PC-3 (cell line): ENCODE results near the gene BACH1. TPM values are rescaled to one million over a fixed set of nuclear protein-coding genes. Genes with fewer than 3 reads are reported as not detected.
A peak's percentile ranks its signal among the peaks of the same experiment; 100 is the strongest.

Source experiments
- ATAC-seq: fragments of 200-7000 bp; cut with Tn5 transposase; 2 replicates; pipeline ENCODE4 v1.9.1; 2020; ENCODE audit warnings: mild to moderate bottlenecking, moderate library complexity
- BruUV-seq: library from RNA; stranded (reverse); fragments of 400-500 nt; replicated peaks from 2 replicates; lab custom pipeline; 2021; lab: Mats Ljungman, UMichigan
- CTCF ChIA-PET: fragments of 300-600 bp; sonication (Branson Sonifier 250); formaldehyde crosslinking; loops from one replicate; lab custom pipeline; 2022; ENCODE audit warnings: antibody characterized with exemption; lab: Charles Lee
- POLR2A ChIA-PET: fragments of 300-600 bp; sonication (Branson Sonifier 250); formaldehyde crosslinking; loops from one replicate; lab custom pipeline; 2022; ENCODE audit warnings: antibody characterized with exemption; ENCODE audit not compliant: unreplicated experiment; lab: Charles Lee
- DNase-seq: peaks from one replicate; pipeline ENCODE4 v3.0.0-alpha.2; 2015
- H2AFZ ChIP-seq: fragments of 300-600 bp; sonication (generic); 2 replicates; pipeline ENCODE4 v1.6.0; 2016; ENCODE audit warnings: antibody characterized with exemption, low read length
- H3F3A ChIP-seq: fragments of 300-600 bp; sonication (generic); one replicate; pipeline ENCODE4 v1.6.0; 2017; ENCODE audit warnings: antibody characterized with exemption, low read length, control low read depth, mild to moderate bottlenecking; ENCODE audit not compliant: unreplicated experiment
- H3K27ac ChIP-seq: fragments of 300-600 bp; sonication (generic); 2 replicates; pipeline ENCODE4 v1.5.1; 2016; ENCODE audit warnings: mild to moderate bottlenecking, low read length
- H3K27me3 ChIP-seq: fragments of 300-600 bp; sonication (generic); 2 replicates; pipeline ENCODE4 v1.6.1; 2016; ENCODE audit warnings: low read length, mixed read lengths
- H3K36me3 ChIP-seq: fragments of 300-600 bp; sonication (generic); 2 replicates; pipeline ENCODE4 v1.6.1; 2016; ENCODE audit warnings: low read depth, mixed run types, low read length, mixed read lengths
- H3K4me1 ChIP-seq: fragments of 300-600 bp; sonication (generic); 2 replicates; pipeline ENCODE4 v1.5.1; 2016; ENCODE audit warnings: low read length; ENCODE audit not compliant: insufficient read depth
- H3K4me2 ChIP-seq: fragments of 300-600 bp; sonication (generic); 2 replicates; pipeline ENCODE4 v1.6.0; 2016; ENCODE audit warnings: low read length
- H3K4me3 ChIP-seq: fragments of 300-600 bp; sonication (generic); 2 replicates; pipeline ENCODE4 v1.5.1; 2016; ENCODE audit warnings: mild to moderate bottlenecking, low read length, mixed read lengths
- H3K79me2 ChIP-seq: fragments of 300-600 bp; sonication (generic); 2 replicates; pipeline ENCODE4 v1.6.1; 2017; ENCODE audit warnings: low read length, mixed read lengths
- H3K9ac ChIP-seq: fragments of 300-600 bp; sonication (generic); 2 replicates; pipeline ENCODE4 v1.6.0; 2016; ENCODE audit warnings: mild to moderate bottlenecking, low read length
- H3K9me2 ChIP-seq: fragments of 300-600 bp; sonication (generic); replicated peaks from 2 replicates; pipeline ENCODE4 v1.6.1; 2016; ENCODE audit warnings: mixed run types, low read length, mixed read lengths
- H3K9me3 ChIP-seq: fragments of 300-600 bp; sonication (generic); 2 replicates; pipeline ENCODE4 v1.6.1; 2016; ENCODE audit warnings: low read length, mixed read lengths
- H4K20me1 ChIP-seq: fragments of 300-600 bp; sonication (generic); 2 replicates; pipeline ENCODE4 v1.6.1; 2016; ENCODE audit warnings: low read length, mixed read lengths
- EZH2 ChIP-seq: fragments of 300-600 bp; sonication (generic); IDR thresholded peaks from one replicate; pipeline ENCODE4 v1.6.1; 2017; ENCODE audit warnings: antibody characterized with exemption, mild to moderate bottlenecking, low read length; ENCODE audit not compliant: unreplicated experiment
- EZH2phosphoT487 ChIP-seq: fragments of 300-600 bp; sonication (generic); IDR thresholded peaks from 2 replicates; pipeline ENCODE4 v1.6.1; 2018; ENCODE audit warnings: mild to moderate bottlenecking, antibody characterized with exemption, low read length, borderline replicate concordance
- intact Hi-C: fragments of 100-400 bp; cut with micrococcal nuclease; formaldehyde crosslinking; loops from 2 replicates; pipeline ENCODE4 v1.9.0; 2023
- total RNA-seq: library from RNA; depleted of rRNA; stranded (reverse); fragments of >200 nt; gene quantifications from 2 replicates; pipeline ENCODE4 v1.2.3, GENCODE V29; 2014
- TF ChIP-seq, protein P1 (sequence below): fragments of 300-600 bp; sonication (generic); conservative IDR thresholded peaks from 2 replicates; pipeline ENCODE4 v1.5.1; 2017; ENCODE audit warnings: antibody characterized with exemption, low read depth, mild to moderate bottlenecking, low read length

BACH1 gene
- total RNA-seq, 1 experiment from 2014 or later: 17.2 TPM

DNA sequence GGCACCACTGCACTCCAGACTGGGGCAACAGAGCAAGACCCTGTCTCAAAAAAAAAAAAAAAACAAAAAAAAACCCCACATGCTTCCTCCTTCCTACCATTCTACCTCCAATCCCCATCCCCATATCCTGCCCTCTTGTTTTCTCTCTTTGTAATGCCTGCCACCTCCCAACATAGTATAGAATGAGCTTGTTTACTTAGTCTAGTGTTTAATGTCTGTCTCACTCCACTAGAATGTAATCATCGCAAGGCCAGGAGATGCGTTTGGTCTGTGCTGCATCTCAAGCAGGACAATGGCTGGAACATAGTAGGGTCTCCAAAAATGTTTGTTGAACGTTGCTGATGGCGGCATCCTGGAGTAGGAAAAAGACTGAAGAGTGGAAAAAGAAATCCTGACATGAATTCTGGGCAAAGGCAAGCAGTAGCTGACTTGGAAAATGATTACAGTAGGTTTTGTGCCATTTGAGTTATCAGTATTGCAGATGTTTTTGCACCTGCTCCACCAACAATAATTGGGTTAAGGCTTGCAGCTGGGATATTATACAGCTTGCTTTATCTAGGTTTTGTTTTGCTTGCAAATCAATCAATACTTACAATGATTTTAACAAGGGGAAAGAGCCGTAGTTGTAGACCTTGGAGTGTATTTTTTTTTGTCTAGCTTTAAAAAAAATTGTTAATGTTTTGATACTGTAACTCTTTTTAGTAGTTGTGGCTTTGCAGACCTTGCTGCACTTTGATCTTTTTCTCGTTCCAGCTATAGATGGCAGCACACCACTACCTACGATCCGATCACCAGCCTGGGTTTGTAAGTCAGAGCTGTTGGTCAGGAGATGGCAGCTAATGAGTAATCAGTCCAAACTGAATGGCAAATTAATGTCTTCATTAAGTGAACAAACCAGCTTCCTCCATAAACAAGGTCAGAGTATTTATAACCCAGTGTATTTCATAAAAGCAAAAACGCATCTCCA is 62.4 kb downstream of the BACH1 start:
- Histone ChIP-seq H3K4me2 (peak overlapping the region; percentile 26; the same call in 1 of the 2 replicates), H3K36me3 (no peaks in the 10 kb centered on the region), H3K79me2 (no peaks in the 10 kb centered on the region), H2AFZ (no peak overlapping the region), H3K9ac (no peak overlapping the region), H3K4me3 (no peak overlapping the region), H3K4me1 (peaks cover 22% of the 10 kb centered on the region), H3F3A (no peaks in the 10 kb centered on the region), H3K9me3 (no peaks in the 10 kb centered on the region), H3K27me3 (no peaks in the 10 kb centered on the region), H3K27ac (no peak overlapping the region), H4K20me1 (no peaks in the 10 kb centered on the region), H3K9me2 (no peaks in the 10 kb centered on the region)
- TF ChIP-seq, protein P1, sequence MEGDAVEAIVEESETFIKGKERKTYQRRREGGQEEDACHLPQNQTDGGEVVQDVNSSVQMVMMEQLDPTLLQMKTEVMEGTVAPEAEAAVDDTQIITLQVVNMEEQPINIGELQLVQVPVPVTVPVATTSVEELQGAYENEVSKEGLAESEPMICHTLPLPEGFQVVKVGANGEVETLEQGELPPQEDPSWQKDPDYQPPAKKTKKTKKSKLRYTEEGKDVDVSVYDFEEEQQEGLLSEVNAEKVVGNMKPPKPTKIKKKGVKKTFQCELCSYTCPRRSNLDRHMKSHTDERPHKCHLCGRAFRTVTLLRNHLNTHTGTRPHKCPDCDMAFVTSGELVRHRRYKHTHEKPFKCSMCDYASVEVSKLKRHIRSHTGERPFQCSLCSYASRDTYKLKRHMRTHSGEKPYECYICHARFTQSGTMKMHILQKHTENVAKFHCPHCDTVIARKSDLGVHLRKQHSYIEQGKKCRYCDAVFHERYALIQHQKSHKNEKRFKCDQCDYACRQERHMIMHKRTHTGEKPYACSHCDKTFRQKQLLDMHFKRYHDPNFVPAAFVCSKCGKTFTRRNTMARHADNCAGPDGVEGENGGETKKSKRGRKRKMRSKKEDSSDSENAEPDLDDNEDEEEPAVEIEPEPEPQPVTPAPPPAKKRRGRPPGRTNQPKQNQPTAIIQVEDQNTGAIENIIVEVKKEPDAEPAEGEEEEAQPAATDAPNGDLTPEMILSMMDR: peak; percentile 48
- TF ChIP-seq EZH2 (no peak), EZH2phosphoT487 (no peak)
- intact Hi-C loops: loop anchor here (5.0 kb wide), 1 partner anchor 486 kb away; no protein-coding TSS in a partner anchor
- ChIA-PET POLR2A (interaction anchor here (0.6 kb wide), 1 partner anchor 498 kb away, joined by 3 read pairs; no protein-coding TSS in a partner anchor), CTCF (interaction anchor here (0.6 to 1.3 kb wide), 7 partner anchors 9 to 520 kb away, joined by 3 to 6 read pairs (median 3); no protein-coding TSS in a partner anchor)
- ATAC-seq (peak; percentile 81), DNase-seq (peak; percentile 43)
- no TSS peak for BruUV-seq

DNA sequence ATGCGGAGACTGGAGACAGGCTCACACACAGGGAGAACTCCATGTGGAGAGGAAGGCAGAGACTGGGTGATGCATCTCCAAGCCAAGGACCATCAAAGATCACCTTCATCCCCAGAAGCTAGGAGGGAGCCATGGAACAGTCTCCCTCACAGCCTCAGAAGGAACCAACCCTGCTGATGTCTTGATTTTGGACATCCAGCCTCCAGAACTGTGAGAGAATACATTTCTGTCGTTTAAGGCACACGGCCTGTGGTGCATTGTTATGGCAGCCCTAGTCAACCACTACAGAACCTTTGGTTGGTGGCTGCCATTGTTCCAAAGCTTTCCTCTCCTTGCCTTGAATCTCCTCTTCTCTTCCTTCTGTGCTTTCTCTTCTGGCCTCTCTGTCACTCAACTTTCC is 64.0 kb downstream of the BACH1 start:
- TF ChIP-seq EZH2 (no peak), EZH2phosphoT487 (no peak)
- TF ChIP-seq, protein P1: no peak
- H3K27ac ChIP-seq: no peak overlapping the region
- no peaks in the 10 kb centered on the region for H3K9me3 ChIP-seq
- H3K4me3 ChIP-seq: no peak overlapping the region
- no peaks in the 10 kb centered on the region for H3K79me2 ChIP-seq
- no peaks in the 10 kb centered on the region for H4K20me1 ChIP-seq
- POLR2A ChIA-PET: no interaction called here
- BruUV-seq: no TSS peak
- CTCF ChIA-PET: no interaction called here
- H3K36me3 ChIP-seq: no peaks in the 10 kb centered on the region
- H3K4me2 ChIP-seq: no peak overlapping the region
- no peaks in the 10 kb centered on the region for H3K9me2 ChIP-seq
- no peak overlapping the region for H3K9ac ChIP-seq
- H2AFZ ChIP-seq: no peak overlapping the region
- no peaks in the 10 kb centered on the region for H3F3A ChIP-seq
- intact Hi-C loops: loop anchor here (5.0 kb wide), 1 partner anchor 485 kb away; no protein-coding TSS in a partner anchor
- no peaks in the 10 kb centered on the region for H3K27me3 ChIP-seq
- ATAC-seq: no peak
- H3K4me1 ChIP-seq: peaks cover 22% of the 10 kb centered on the region
- DNase-seq: no peak
